H1 (cell line): ENCODE results near the gene OR2A14.

Experiments
- BRCA1 ChIP-seq: IDR thresholded peaks from 2 replicates; pipeline ENCODE4 v1.6.1; 2012; ENCODE audit warnings: low read depth, low read length, improper control_type of control experiment
- EP300 ChIP-seq, 2 experiments: IDR thresholded peaks; 1 replicate in 1 of 2; 2 replicates in 1 of 2; pipeline ENCODE4 v1.6.1; 2011 to 2012; ENCODE audit warnings: low read depth in 2 of 2, low read length in 2 of 2, mild to moderate bottlenecking in 2 of 2, borderline replicate concordance in 1 of 2, inconsistent platforms in 1 of 2, moderate library complexity in 1 of 2
- FOSL1 ChIP-seq: IDR thresholded peaks from 2 replicates; pipeline ENCODE4 v1.6.1; 2011; ENCODE audit warnings: mild to moderate bottlenecking, low read depth, low read length, moderate library complexity; ENCODE audit not compliant: insufficient read depth
- POLR2A ChIP-seq, 2 experiments: IDR thresholded peaks; 1 replicate in 1 of 2; 2 replicates in 1 of 2; pipeline ENCODE4 v1.6.1; 2011; ENCODE audit warnings: low read depth in 2 of 2, low read length in 2 of 2, mild to moderate bottlenecking in 2 of 2; ENCODE audit errors: control extremely low read depth in 1 of 2
- POLR2AphosphoS5 ChIP-seq: IDR thresholded peaks from 2 replicates; pipeline ENCODE4 v1.6.1; 2011; ENCODE audit warnings: low read depth, low read length
- TF ChIP-seq, protein P1 (sequence below), 3 experiments: IDR thresholded peaks; 1 replicate in 2 of 3; 2 replicates in 1 of 3; pipeline versions ENCODE4 v1.5.1 to v1.6.1; 2011; ENCODE audit warnings: low read length in 3 of 3, mild to moderate bottlenecking in 3 of 3, inconsistent platforms in 2 of 3, low read depth in 1 of 3, moderate library complexity in 1 of 3; ENCODE audit not compliant: insufficient read depth in 1 of 3; ENCODE audit errors: control extremely low read depth in 1 of 3

DNA sequence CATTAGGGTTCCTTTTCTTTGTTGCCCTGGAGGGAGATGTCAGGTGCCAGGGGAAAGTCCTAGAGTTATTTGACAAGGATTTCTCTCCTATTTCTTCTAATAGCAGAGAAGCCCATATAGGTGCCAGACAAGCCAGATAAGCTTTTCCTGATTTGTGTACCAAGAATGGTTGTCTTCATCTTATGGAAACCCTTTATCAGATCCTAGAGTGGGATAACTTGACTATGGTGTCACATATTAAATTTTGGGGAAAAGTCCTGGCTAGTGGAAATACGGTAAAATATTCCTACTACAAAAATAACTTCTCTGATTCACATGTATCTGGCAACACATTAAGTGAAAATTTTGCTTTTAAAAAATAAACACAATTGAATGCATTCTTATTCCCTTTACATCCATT, 35.7 kb upstream of the OR2A14 start:
- no peak for TF ChIP-seq EP300 (IDR thresholded peaks at IDR 0.05; ENCODE audit: borderline replicate concordance in 1 of 2, low read depth in 2 of 2, low read length in 2 of 2)
- no peak for TF ChIP-seq POLR2AphosphoS5
- TF ChIP-seq FOSL1: no peak
- no peak for TF ChIP-seq BRCA1
- no peak for TF ChIP-seq POLR2A (IDR thresholded peaks at IDR 0.05; ENCODE audit: control extremely low read depth in 1 of 2, low read depth in 2 of 2, low read length in 2 of 2)
- TF ChIP-seq, protein P1, sequence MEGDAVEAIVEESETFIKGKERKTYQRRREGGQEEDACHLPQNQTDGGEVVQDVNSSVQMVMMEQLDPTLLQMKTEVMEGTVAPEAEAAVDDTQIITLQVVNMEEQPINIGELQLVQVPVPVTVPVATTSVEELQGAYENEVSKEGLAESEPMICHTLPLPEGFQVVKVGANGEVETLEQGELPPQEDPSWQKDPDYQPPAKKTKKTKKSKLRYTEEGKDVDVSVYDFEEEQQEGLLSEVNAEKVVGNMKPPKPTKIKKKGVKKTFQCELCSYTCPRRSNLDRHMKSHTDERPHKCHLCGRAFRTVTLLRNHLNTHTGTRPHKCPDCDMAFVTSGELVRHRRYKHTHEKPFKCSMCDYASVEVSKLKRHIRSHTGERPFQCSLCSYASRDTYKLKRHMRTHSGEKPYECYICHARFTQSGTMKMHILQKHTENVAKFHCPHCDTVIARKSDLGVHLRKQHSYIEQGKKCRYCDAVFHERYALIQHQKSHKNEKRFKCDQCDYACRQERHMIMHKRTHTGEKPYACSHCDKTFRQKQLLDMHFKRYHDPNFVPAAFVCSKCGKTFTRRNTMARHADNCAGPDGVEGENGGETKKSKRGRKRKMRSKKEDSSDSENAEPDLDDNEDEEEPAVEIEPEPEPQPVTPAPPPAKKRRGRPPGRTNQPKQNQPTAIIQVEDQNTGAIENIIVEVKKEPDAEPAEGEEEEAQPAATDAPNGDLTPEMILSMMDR (IDR thresholded peaks at IDR 0.05; ENCODE audit: control extremely low read depth in 1 of 3, insufficient read depth in 1 of 3, low read depth in 1 of 3, low read length in 3 of 3): no peak
